CD4-positive, CD25-positive, alpha-beta regulatory T cell (primary cell): ENCODE data around the gene EPS8. TPM values are rescaled to one million over a fixed set of nuclear protein-coding genes. Genes with fewer than 3 reads are reported as not detected.

Experiments
- ATAC-seq, 2 donors: fragments of 150-1000 bp; cut with Tn5 transposase; one replicate each; pipeline ENCODE4 v1.10.0; 2021; ENCODE audit warnings: low read depth in 2 of 2, moderate number of reproducible peaks in 2 of 2, moderate library complexity in 1 of 2
- DNase-seq, 3 donors: peaks; one replicate each; pipeline versions ENCODE4 v3.0.0 to v3.0.0-alpha.2; 2012 to 2022; ENCODE audit warnings: mixed read lengths in 1 of 3
- H3K27ac ChIP-seq: one replicate; pipeline ENCODE4 v1.7.0; 2013; ENCODE audit warnings: mild to moderate bottlenecking, low read length; ENCODE audit not compliant: insufficient read depth, poor library complexity, severe bottlenecking
- H3K27me3 ChIP-seq: one replicate; pipeline ENCODE4 v1.7.0; 2013; ENCODE audit warnings: low read length; ENCODE audit not compliant: control insufficient read depth, insufficient read depth
- H3K36me3 ChIP-seq: one replicate; pipeline ENCODE4 v1.7.0; 2013; ENCODE audit warnings: mild to moderate bottlenecking, low read length, moderate library complexity; ENCODE audit not compliant: control insufficient read depth, insufficient read depth
- H3K4me1 ChIP-seq: 2 replicates; pipeline ENCODE4 v1.7.0; 2013; ENCODE audit warnings: mild to moderate bottlenecking, low read length; ENCODE audit not compliant: insufficient read depth, control insufficient read depth, poor library complexity, severe bottlenecking
- H3K4me3 ChIP-seq: one replicate; pipeline ENCODE4 v1.7.0; 2013; ENCODE audit warnings: low read depth, mild to moderate bottlenecking, low read length, moderate library complexity
- H3K9me3 ChIP-seq, 2 experiments: 1 replicate in 1 of 2; 2 replicates in 1 of 2; pipeline ENCODE4 v1.7.0; 2013; ENCODE audit warnings: low read length in 2 of 2, mild to moderate bottlenecking in 1 of 2, moderate library complexity in 1 of 2; ENCODE audit not compliant: control insufficient read depth in 2 of 2
- H3K27ac Mint-ChIP-seq, 3 donors: one replicate each; pipeline ENCODE4 v1.8.0; 2020 to 2022; ENCODE audit warnings: mild to moderate bottlenecking in 3 of 3, mixed read lengths in 3 of 3, moderate library complexity in 2 of 3
- H3K27me3 Mint-ChIP-seq: one replicate; pipeline ENCODE4 v1.8.0; 2022; ENCODE audit warnings: mild to moderate bottlenecking, mixed read lengths
- H3K36me3 Mint-ChIP-seq: one replicate; pipeline ENCODE4 v1.8.0; 2020; ENCODE audit warnings: mixed read lengths
- H3K4me1 Mint-ChIP-seq, 4 donors: one replicate each; pipeline ENCODE4 v1.8.0; 2020 to 2022; ENCODE audit warnings: mixed read lengths in 4 of 4, mild to moderate bottlenecking in 1 of 4
- H3K4me3 Mint-ChIP-seq, 4 donors: one replicate each; pipeline ENCODE4 v1.8.0; 2020 to 2022; ENCODE audit warnings: mild to moderate bottlenecking in 4 of 4, mixed read lengths in 4 of 4, moderate library complexity in 3 of 4
- H3K9me3 Mint-ChIP-seq, 7 donors: one replicate each; pipeline ENCODE4 v1.8.0; 2020 to 2022; ENCODE audit warnings: mixed read lengths in 7 of 7, mild to moderate bottlenecking in 3 of 7, moderate library complexity in 2 of 7
- polyA plus RNA-seq, 4 donors: library from polyadenylated mRNA; unstranded; fragments of 300-500 nt; fragmentation: Illumina TruSeq; gene quantifications; one replicate each; pipeline ENCODE4 v1.2.3, GENCODE V29; 2021
- total RNA-seq: library from RNA; stranded (reverse); gene quantifications from one replicate; pipeline ENCODE4 v1.2.3, GENCODE V29; 2022

Gene EPS8
- total and polyA plus RNA-seq, 5 donors from 2014 or later, result 1.1 to 3.3 (median 1.8) TPM

- ATAC-seq (no peak), DNase-seq (no peak)
- H3K9me3 ChIP-seq, result no peaks in the 10 kb centered on the region
- no peak overlapping the region for H3K4me3 ChIP-seq
- Mint-ChIP-seq H3K4me3 (no peak overlapping the region), H3K27ac (no peak overlapping the region), H3K27me3 (peaks cover 9% of the 10 kb centered on the region), H3K9me3 (peaks cover 0 to 3% (median 0%) of the 10 kb centered on the region in 7 donors), H3K4me1 (no peaks in the 10 kb centered on the region), H3K36me3 (no peaks in the 10 kb centered on the region)
- no peaks in the 10 kb centered on the region for H3K36me3 ChIP-seq
- no peaks in the 10 kb centered on the region for H3K27me3 ChIP-seq
- H3K27ac ChIP-seq, result no peak overlapping the region
- H3K4me1 ChIP-seq, result no peaks in the 10 kb centered on the region
These were observed 56.7 kb downstream of the EPS8 start for GRCh38 chr12:15732341-15733061.

DNA sequence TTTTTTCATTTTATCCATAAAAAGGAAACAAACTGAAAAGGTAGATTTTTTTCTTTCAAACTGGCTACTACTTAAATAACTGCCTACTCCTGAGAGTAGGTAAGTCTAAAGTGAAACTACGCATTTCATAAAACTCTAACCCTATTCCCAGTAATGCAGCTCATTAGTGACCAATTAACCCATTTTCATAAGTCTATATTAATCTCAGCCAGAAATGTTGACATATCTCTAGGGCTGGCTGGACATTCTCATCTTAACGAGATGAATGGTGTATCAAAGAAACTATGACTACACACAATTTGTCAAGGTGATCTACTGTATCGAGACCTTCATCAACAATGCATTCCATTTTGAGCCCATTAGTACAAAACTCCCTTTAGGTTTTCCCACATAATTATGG lies 57.2 kb downstream of the EPS8 start:
- Mint-ChIP-seq H3K4me3 (no peak overlapping the region), H3K36me3 (no peaks in the 10 kb centered on the region), H3K9me3 (peaks cover 0 to 3% (median 0%) of the 10 kb centered on the region in 7 donors), H3K27me3 (peaks cover 9% of the 10 kb centered on the region), H3K4me1 (no peaks in the 10 kb centered on the region), H3K27ac (no peak overlapping the region)
- Histone ChIP-seq H3K4me1 (no peaks in the 10 kb centered on the region), H3K27ac (no peak overlapping the region), H3K27me3 (no peaks in the 10 kb centered on the region), H3K36me3 (no peaks in the 10 kb centered on the region), H3K4me3 (no peak overlapping the region), H3K9me3 (no peaks in the 10 kb centered on the region)
- ATAC-seq, result no peak
- DNase-seq, result no peak

GRCh38 chr12:15729097-15729496 lies 60.1 kb downstream of the EPS8 start:
- no peak for DNase-seq
- Mint-ChIP-seq H3K27ac (no peak overlapping the region), H3K27me3 (peaks cover 11% of the 10 kb centered on the region), H3K9me3 (peaks cover 0 to 3% (median 0%) of the 10 kb centered on the region in 7 donors), H3K36me3 (no peaks in the 10 kb centered on the region), H3K4me3 (no peak overlapping the region), H3K4me1 (no peaks in the 10 kb centered on the region)
- Histone ChIP-seq H3K36me3 (no peaks in the 10 kb centered on the region), H3K27ac (no peak overlapping the region), H3K9me3 (no peaks in the 10 kb centered on the region), H3K4me3 (no peak overlapping the region), H3K4me1 (no peaks in the 10 kb centered on the region), H3K27me3 (no peaks in the 10 kb centered on the region)
- no peak for ATAC-seq

- no peak for DNase-seq
- H3K27ac ChIP-seq, result no peak overlapping the region
- Mint-ChIP-seq H3K4me3 (no peak overlapping the region), H3K36me3 (no peaks in the 10 kb centered on the region), H3K4me1 (no peaks in the 10 kb centered on the region), H3K27me3 (peaks cover 10% of the 10 kb centered on the region), H3K9me3 (peaks cover 0 to 3% (median 0%) of the 10 kb centered on the region in 7 donors), H3K27ac (no peak overlapping the region)
- ATAC-seq, result no peak
- H3K27me3 ChIP-seq, result no peaks in the 10 kb centered on the region
- no peaks in the 10 kb centered on the region for H3K9me3 ChIP-seq
- no peaks in the 10 kb centered on the region for H3K36me3 ChIP-seq
- no peak overlapping the region for H3K4me3 ChIP-seq
- H3K4me1 ChIP-seq, result no peaks in the 10 kb centered on the region
These were observed 61.0 kb downstream of the EPS8 start for GRCh38 chr12:15728118-15728598.

DNA sequence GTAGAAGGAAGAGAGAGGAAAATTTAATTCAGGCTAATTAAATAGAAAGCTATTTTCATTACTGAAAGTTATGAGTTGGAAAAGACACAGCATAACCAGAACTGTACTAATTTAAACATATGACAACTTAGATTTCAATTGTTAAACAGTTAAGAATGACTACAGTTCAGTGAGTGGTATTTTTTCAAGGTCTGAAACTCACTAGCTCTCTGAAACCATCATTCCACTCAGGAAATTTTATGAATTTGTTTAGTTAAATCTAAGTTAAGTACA lies 62.4 kb downstream of the EPS8 start:
- H3K27me3 Mint-ChIP-seq, result peaks cover 10% of the 10 kb centered on the region
- no peak for DNase-seq
- H3K36me3 ChIP-seq, result no peaks in the 10 kb centered on the region
- no peaks in the 10 kb centered on the region for H3K36me3 Mint-ChIP-seq
- no peaks in the 10 kb centered on the region for H3K4me1 ChIP-seq
- H3K4me1 Mint-ChIP-seq, result no peaks in the 10 kb centered on the region
- no peaks in the 10 kb centered on the region for H3K9me3 ChIP-seq
- H3K27ac ChIP-seq, result no peak overlapping the region
- no peaks in the 10 kb centered on the region for H3K27me3 ChIP-seq
- H3K4me3 Mint-ChIP-seq, result no peak overlapping the region
- H3K4me3 ChIP-seq, result no peak overlapping the region
- H3K9me3 Mint-ChIP-seq, result peaks cover 0 to 3% (median 0%) of the 10 kb centered on the region in 7 donors
- no peak for ATAC-seq
- H3K27ac Mint-ChIP-seq, result no peak overlapping the region

DNA sequence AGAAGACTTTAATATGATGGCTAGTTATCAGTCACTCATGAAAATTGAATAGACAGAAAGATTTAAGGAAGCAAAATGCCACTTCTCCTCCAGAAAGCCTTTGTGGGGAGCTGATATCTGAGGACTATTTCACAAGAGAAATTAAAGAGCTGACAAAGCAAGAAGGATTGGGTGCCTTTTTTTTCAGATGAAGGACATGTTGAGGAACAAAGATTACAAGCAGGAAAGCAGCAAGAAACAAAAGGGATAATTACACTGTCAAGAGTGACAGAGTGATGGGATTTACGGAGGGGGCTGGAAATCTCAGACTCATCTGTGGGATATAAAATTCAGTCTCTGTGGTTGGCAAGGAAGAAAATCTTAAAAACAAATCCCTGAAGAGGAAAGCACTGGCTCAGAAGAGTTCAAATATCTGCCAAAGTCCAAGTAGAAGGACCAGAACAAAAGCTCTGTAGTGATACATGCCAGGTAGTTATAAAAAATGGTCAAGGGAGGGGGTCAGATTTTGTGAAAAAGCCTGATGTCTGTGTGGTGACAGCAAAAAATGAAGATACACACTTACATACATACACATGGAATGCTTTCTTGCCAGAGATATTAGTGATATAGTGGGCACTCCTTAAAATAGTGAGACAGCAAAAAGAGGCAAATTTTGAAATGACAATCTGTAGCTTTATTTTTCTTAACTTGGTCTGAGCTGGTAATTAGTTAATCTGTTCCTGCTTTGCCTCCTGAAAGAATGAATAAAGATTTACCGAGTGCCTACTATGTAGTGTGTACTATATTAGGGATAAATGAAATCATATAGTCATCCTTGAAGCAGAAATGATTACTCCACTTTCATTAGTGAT lies 62.9 kb downstream of the EPS8 start:
- Histone ChIP-seq H3K27ac (no peak overlapping the region), H3K4me3 (no peak overlapping the region), H3K27me3 (no peaks in the 10 kb centered on the region), H3K9me3 (no peaks in the 10 kb centered on the region), H3K36me3 (no peaks in the 10 kb centered on the region), H3K4me1 (no peaks in the 10 kb centered on the region)
- peaks cover 10% of the 10 kb centered on the region for H3K27me3 Mint-ChIP-seq
- H3K4me3 Mint-ChIP-seq, result no peak overlapping the region
- H3K4me1 Mint-ChIP-seq, result no peaks in the 10 kb centered on the region
- ATAC-seq (no peak), DNase-seq (no peak)
- no peaks in the 10 kb centered on the region for H3K36me3 Mint-ChIP-seq
- peaks cover 0 to 1% (median 0%) of the 10 kb centered on the region in 7 donors for H3K9me3 Mint-ChIP-seq
- no peak overlapping the region for H3K27ac Mint-ChIP-seq

- Mint-ChIP-seq H3K4me3 (no peak overlapping the region), H3K27ac (no peak overlapping the region), H3K4me1 (no peaks in the 10 kb centered on the region), H3K9me3 (no peaks in the 10 kb centered on the region), H3K36me3 (no peaks in the 10 kb centered on the region), H3K27me3 (peaks cover 5% of the 10 kb centered on the region)
- no peak overlapping the region for H3K4me3 ChIP-seq
- DNase-seq, result no peak
- H3K27ac ChIP-seq, result no peak overlapping the region
- H3K36me3 ChIP-seq, result no peaks in the 10 kb centered on the region
- ATAC-seq, result no peak
- H3K9me3 ChIP-seq, result no peaks in the 10 kb centered on the region
- peaks cover 2% of the 10 kb centered on the region for H3K27me3 ChIP-seq
- H3K4me1 ChIP-seq, result no peaks in the 10 kb centered on the region
These were observed 66.2 kb downstream of the EPS8 start for GRCh38 chr12:15722951-15723350.
